Activated CD4-positive, alpha-beta T cell treated with anti-CD3 and anti-CD28 coated beads, Interleukin-2, Interleukin-6, amounts not matched to agents 100 ng/mL and 50 ng/mL, durations not matched to agents 16 hours and 8 hours (primary cell): ENCODE data around the gene ZNF621.
"Not testable (repeated sequence)": the region's sequence is repeated elsewhere in the genome, so short reads cannot be mapped to it uniquely, and the experiment has no call there.

ENCODE experiments used
- DNase-seq: peaks from one replicate; pipeline ENCODE4 v3.0.0-alpha.2; 2020

The ZNF621 gene

GRCh38 chr3:40546816-40547215 is 22.1 kb downstream of the ZNF621 start:
- no peak for DNase-seq

DNA sequence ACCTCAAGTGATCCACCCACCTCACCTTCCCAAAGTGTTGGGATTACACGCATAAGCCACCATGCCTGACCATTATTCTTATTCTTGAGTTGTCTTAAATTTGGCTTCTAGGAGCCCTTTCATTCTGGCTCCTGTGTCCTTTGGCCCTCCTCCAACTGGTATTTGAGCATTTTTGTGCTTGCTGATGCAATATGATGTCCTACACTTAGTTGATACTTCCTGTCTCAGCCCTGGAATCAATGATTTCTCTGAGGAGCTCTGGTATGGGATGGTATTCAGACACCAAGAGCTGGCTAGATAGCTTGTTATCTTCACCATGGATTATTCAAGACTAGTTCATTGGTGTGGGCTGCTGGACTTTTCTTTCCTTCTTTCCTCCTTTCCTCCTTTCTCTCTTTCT is 25.4 kb downstream of the ZNF621 start:
- no peak for DNase-seq

- no peak for DNase-seq
Observed at GRCh38 chr3:40557575-40558161, 32.9 kb downstream of the ZNF621 start.

GRCh38 chr3:40562482-40562881 is 37.7 kb downstream of the ZNF621 start:
- not testable (repeated sequence) for DNase-seq

DNA sequence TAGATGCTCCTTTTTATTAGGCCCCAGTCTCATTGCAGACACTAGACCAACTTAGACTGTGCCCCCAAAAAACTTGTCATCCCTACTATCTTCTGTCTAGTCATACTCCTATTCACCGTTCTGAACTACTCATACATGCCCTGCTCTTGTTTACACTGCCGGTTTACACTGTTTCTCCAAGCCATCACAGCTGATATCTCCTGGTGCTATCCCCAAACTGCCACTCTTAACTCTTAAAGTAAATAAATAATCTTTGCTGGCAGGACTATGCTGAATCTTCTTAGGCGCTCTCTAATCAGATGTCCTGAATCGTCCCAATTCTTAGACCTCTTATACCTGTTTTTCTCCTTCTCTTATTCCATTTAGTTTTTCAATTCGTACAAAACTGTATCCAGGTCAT is 40.9 kb downstream of the ZNF621 start:
- DNase-seq, result not testable (repeated sequence)

DNA sequence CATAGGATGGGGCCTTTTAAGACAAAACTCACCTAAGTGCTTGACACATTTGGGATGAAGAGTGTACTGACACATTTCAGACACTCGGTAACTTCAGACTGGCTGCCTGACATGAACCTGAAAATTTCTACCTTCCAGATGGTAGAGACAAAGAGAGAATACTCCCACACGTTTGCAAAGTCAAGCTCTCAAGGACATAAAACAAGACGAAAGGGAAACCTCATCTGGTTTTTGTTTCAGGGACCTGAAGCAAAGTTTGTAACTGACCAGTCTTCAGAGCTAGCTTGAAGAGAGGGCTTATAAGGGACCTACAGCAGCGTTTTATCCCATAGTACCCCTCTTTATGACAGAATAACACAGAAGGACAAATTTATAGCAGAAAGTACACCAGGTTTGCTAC is 41.9 kb downstream of the ZNF621 start:
- no peak for DNase-seq

- DNase-seq, result no peak
Observed at GRCh38 chr3:40572588-40572987, 47.8 kb downstream of the ZNF621 start.

DNA sequence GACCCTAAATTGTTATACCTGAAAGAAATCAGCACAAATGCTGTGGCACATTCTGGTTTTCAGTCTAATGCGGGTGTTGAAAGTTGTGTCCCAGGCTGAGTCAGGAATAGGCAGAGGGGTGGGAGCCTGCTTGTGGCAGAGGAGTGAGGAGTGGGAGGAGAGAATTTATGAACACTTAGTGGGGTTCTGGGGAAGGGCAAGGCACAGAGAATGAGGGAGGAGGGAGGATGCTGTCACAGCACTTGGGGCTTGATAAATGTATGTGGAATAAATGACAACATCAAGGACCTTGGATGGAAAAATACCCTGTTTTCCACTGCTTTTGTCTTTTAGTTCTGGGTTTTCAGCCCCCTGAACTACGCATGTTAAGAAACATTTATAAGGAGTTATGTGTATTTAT is 49.3 kb downstream of the ZNF621 start:
- DNase-seq, result no peak

GRCh38 chr3:40574661-40575060 is 49.9 kb downstream of the ZNF621 start:
- DNase-seq, result no peak

DNA sequence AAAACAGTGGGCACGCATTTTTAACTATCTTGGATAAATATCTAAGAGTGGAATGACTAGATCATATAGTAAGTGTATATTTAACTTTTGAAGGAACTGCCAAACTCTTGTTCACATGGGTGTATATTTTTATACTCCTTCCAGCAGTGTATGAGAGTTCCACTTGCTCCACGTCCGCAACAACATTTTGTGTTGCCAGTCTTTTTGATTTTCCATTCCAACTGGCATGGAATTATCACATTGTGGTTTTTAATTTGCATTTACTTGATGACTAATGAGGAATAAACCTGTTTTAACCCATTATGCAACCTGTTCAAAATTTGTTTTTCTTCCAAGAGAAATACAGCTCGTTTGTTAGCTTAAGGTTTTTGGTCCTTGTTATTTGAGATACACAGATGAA is 51.6 kb downstream of the ZNF621 start:
- DNase-seq, result no peak

GRCh38 chr3:40580494-40581091 is 55.8 kb downstream of the ZNF621 start:
- peak; percentile 73 for DNase-seq

- DNase-seq, result no peak
Observed at GRCh38 chr3:40581166-40581565, 56.4 kb downstream of the ZNF621 start.

DNA sequence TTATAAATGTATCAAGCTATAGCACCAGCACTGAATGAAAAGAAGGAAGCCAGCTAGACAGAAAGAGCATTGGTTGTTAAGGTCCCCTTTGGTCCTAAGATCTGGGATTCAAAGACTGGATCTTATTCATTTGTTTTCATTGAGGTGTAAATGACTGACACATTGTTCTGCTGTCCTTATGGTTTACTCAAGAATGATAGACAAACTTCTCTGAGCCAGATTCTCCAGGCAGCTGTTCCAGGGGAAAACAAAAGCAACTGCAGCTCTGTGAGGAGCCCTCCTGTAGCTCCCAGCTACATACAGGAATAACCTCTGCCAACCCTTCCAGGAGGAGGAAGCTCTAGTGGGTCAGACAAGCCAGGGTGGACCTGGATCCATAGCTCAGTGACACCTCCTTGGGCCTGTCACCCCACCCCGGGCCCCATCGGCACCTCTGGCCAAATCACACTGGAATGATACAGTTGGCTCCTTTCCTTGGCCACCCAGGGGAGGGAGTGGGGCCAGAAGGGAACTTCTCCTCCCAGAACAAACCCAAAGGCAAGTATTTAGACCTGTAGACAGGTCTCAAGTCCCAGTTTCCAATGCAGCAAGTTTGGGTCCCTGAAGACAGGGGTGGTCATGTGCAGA is 57.8 kb downstream of the ZNF621 start:
- no peak for DNase-seq

DNA sequence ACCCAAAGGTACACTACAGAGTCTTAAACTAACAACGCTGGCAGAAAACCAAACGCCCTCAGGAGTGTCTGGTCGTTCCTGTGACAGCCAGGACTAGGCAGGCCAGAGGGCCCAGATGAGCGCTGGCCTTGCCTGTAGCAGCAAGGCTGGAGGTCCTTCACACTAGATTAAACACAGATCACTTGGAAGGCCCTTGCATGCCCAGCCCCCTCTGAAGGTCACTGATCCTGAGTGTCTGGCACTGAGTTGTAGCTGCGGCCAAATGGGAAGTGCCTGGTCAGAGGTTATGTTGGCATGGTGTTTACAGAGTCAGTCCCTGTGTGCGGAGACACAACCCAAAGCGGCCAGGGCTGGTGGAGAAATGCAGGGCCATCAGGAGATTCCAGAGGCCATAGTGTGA is 58.9 kb downstream of the ZNF621 start:
- DNase-seq, result no peak

DNA sequence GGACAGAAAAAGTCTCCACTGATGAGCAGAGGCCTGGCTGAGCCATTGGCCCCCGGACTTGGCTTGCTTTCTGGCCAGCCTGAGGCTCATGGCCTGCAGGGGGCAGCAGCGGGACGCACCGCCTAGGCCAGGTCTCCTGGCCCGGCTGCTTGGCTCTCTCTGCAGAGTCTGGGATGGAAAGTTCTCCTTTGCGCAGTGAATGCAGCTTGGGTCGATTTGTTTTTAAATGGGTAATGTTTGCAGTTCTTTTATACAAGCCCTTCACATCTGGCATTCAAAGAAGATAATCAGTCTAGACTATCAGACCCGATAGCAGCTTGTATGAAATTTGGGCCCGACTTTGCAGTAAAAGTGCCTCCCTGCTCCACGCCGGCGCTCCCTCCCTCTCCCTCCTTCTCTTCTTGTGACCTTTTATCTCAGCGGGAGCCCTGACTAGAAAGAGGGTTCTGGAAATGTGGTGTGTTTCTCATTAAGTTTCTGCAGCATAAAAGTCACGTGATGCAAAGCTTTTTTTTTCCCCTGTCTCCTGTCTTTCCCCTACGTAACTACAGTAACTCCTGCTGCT is 59.9 kb downstream of the ZNF621 start:
- peak; percentile 77 for DNase-seq

GRCh38 chr3:40585381-40586016 is 60.7 kb downstream of the ZNF621 start:
- no peak for DNase-seq

DNA sequence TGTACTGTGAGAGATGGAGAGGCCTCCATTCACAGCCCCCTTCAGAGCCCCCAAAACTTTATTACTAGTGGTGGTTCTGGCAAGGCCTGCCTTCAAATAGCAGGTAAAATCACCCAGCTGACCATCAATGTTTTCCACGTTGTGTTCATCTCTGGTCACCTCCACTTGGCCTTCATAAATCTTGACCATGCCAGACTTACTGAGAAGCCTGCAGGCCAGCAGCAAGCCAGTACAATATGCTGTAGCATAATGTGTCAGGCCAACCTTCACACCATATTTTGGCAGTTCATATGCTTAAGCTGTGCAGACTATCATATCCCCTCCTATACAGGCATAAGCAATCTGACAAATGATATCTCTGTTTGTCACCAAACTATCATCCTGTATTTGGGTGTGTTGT is 62.1 kb downstream of the ZNF621 start:
- no peak for DNase-seq

- no peak for DNase-seq
Observed at GRCh38 chr3:40588406-40588805, 63.6 kb downstream of the ZNF621 start.
